ENCODE measurements around the gene MYO18A. TPM values are rescaled to one million over a fixed set of nuclear protein-coding genes. Genes with fewer than 3 reads are reported as not detected.

The MYO18A gene
- total and polyA plus RNA-seq, 11 donors, result 83.5 to 340 (median 300) TPM

DNA sequence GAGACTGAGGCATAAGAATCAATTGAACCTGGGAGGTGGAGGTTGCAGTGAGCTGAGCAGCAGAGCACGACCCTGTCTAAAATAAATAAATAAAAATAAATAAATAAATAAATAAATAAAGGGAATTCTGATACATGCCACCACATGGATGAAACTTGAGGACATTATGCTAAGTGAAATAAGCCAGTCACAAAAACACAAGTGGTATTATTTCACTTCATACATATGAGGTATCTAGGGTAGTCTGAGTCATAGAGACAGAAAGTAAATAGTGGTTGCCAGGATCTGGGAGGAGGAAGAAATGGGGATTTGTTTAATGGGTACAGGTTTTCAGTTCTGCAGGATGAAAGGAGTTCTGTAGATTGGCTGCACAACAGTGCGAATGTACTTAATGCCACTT lies 120.9 kb downstream of the MYO18A start:
- H3K4me1 ChIP-seq, result peaks cover 0 to 16% (median 5%) of the 10 kb centered on the region in 12 donors
- H3K9me3 ChIP-seq, result no peaks in the 10 kb centered on the region
- ATAC-seq, result no peak
- DNase-seq, result no peak
- H3K27ac ChIP-seq, result no peak overlapping the region
- 79 to 93% (median 91%) methylated on average over 2 of the region's 2 CpGs for WGBS, 4 donors
- TF ChIP-seq, protein P1, sequence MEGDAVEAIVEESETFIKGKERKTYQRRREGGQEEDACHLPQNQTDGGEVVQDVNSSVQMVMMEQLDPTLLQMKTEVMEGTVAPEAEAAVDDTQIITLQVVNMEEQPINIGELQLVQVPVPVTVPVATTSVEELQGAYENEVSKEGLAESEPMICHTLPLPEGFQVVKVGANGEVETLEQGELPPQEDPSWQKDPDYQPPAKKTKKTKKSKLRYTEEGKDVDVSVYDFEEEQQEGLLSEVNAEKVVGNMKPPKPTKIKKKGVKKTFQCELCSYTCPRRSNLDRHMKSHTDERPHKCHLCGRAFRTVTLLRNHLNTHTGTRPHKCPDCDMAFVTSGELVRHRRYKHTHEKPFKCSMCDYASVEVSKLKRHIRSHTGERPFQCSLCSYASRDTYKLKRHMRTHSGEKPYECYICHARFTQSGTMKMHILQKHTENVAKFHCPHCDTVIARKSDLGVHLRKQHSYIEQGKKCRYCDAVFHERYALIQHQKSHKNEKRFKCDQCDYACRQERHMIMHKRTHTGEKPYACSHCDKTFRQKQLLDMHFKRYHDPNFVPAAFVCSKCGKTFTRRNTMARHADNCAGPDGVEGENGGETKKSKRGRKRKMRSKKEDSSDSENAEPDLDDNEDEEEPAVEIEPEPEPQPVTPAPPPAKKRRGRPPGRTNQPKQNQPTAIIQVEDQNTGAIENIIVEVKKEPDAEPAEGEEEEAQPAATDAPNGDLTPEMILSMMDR (IDR thresholded peaks at IDR 0.05), result no peak
- no peak for TF ChIP-seq POLR2A (IDR thresholded peaks at IDR 0.05)
- H3K36me3 ChIP-seq, result no peaks in the 10 kb centered on the region
- intact Hi-C loops (cut with DNase I), result loop anchor here in 1 of 10 donors (10.0 kb wide), 1 partner anchor 46 kb away; no protein-coding TSS in a partner anchor
- peaks cover 0 to 3% (median 0%) of the 10 kb centered on the region in 9 donors for H3K27me3 ChIP-seq
- no peak overlapping the region for H3K4me3 ChIP-seq

DNA sequence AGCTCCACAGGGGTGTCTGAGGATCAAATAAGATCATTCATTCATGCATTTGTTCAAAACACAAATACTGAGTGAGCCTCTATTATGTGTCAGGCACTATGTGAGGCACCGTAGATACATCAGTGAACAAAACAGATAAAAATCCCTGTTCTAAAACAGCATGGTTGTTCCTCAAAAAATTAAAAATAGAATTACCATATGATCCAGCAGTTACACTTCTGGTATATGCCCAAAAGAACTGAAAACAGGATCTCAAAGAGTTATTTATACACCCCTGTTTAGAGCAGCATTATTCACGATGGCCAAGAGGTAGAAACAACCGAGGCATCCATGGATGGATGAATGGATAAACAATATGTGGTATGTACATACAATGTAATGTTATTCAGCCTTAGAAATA lies 121.8 kb downstream of the MYO18A start:
- peaks cover 0 to 16% (median 4%) of the 10 kb centered on the region in 12 donors for H3K4me1 ChIP-seq
- 88 to 94% (median 90%) methylated on average over 3 of the region's 3 CpGs for WGBS, 4 donors
- ATAC-seq (no peak), DNase-seq (no peak)
- H3K9me3 ChIP-seq, result no peaks in the 10 kb centered on the region
- H3K36me3 ChIP-seq, result no peaks in the 10 kb centered on the region
- TF ChIP-seq, protein P1 (IDR thresholded peaks at IDR 0.05), result no peak
- H3K27ac ChIP-seq, result no peak overlapping the region
- intact Hi-C loops (cut with DNase I), result loop anchor here in 1 of 10 donors (10.0 kb wide), 1 partner anchor 46 kb away; no protein-coding TSS in a partner anchor
- no peak overlapping the region for H3K4me3 ChIP-seq
- peaks cover 0 to 3% (median 0%) of the 10 kb centered on the region in 9 donors for H3K27me3 ChIP-seq

DNA sequence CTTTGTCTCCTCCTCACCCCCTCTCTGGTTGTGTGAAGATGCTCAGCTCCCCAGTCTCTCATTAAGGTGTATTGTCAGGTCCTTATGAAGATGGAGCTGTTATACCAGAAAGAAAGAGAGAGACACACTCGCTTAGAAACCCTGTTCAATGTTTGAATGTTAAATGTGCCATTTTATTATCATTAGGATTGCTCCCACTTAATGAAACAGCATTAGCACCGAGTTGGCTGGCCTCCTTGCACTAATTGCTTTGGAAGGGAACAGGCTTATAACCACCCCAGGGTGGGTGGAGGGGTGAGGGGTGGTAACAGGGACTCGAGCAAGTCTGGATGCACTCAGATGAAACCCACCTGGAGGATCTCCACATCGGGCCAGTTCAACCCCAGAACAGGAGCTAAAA lies 122.8 kb downstream of the MYO18A start:
- peaks cover 0 to 3% (median 0%) of the 10 kb centered on the region in 9 donors for H3K27me3 ChIP-seq
- no peaks in the 10 kb centered on the region for H3K9me3 ChIP-seq
- ATAC-seq, result no peak
- no peaks in the 10 kb centered on the region for H3K36me3 ChIP-seq
- TF ChIP-seq POLR2A (IDR thresholded peaks at IDR 0.05), result no peak
- TF ChIP-seq, protein P1 (IDR thresholded peaks at IDR 0.05), result no peak
- no peak for DNase-seq
- H3K4me3 ChIP-seq, result no peak overlapping the region
- H3K27ac ChIP-seq, result no peak overlapping the region
- intact Hi-C loops (cut with DNase I), result loop anchor here in 1 of 10 donors (10.0 kb wide), 1 partner anchor 47 kb away; no protein-coding TSS in a partner anchor
- WGBS, 4 donors, result 70 to 77% (median 74%) methylated on average over 4 of the region's 4 CpGs
- peaks cover 0 to 16% (median 4%) of the 10 kb centered on the region in 12 donors for H3K4me1 ChIP-seq

DNA sequence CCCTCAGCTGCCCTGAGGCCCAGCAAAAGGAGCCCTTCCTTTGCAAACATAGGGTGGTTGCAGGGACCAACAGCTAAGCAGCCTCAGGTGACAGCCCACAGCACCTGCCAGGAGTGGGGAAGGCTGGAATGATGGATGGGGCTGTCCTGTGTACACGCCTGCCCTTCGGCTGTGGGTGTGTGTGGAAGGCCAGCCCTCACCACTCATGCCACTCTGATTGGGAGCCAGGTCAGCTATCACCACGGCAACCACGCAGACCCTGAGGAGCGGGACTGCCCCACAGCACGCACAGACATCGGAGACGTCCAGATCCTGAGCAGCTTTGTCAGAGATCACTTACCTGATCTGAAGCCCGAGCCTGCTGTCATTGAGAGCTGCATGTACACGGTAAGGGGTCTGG lies 125.4 kb downstream of the MYO18A start:
- ATAC-seq (no peak), DNase-seq (no peak)
- Histone ChIP-seq H3K27ac (no peak overlapping the region), H3K9me3 (no peaks in the 10 kb centered on the region), H3K4me3 (no peak overlapping the region), H3K36me3 (no peaks in the 10 kb centered on the region), H3K4me1 (no peaks in the 10 kb centered on the region), H3K27me3 (peaks cover 0 to 3% (median 0%) of the 10 kb centered on the region in 9 donors)
- intact Hi-C loops (cut with DNase I), result loop anchor here in 1 of 10 donors (10.0 kb wide), 1 partner anchor 50 kb away; no protein-coding TSS in a partner anchor
- TF ChIP-seq, protein P1 (IDR thresholded peaks at IDR 0.05), result no peak
- no peak for TF ChIP-seq POLR2A (IDR thresholded peaks at IDR 0.05)
- 81 to 94% (median 86%) methylated on average over 6 to 10 of the region's 10 CpGs for WGBS, 4 donors
